ENCODE measurements around the gene TRPV3. TPM values are rescaled to one million over a fixed set of nuclear protein-coding genes. Genes with fewer than 3 reads are reported as not detected.

The TRPV3 gene
- total and polyA plus RNA-seq, 2 of the 13 experiments (the other 11 are each of a cell fraction or from before 2014, with no cell fraction given): 0.90 to 1.0 TPM

- TF ChIP-seq ZNF318 (CRISPR knock-in tag; IDR thresholded peaks at IDR 0.05) (no peak), WIZ (CRISPR knock-in tag; IDR thresholded peaks at IDR 0.05) (no peak), NFKB2 (CRISPR knock-in tag; IDR thresholded peaks at IDR 0.05; ENCODE audit: borderline replicate concordance) (no peak), FOXM1 (CRISPR knock-in tag; IDR thresholded peaks at IDR 0.05) (no peak), PREB (CRISPR knock-in tag; IDR thresholded peaks at IDR 0.05) (no peak), JUND (CRISPR knock-in tag; IDR thresholded peaks at IDR 0.05) (no peak), HDAC2 (CRISPR knock-in tag; IDR thresholded peaks at IDR 0.05) (no peak), ZNF34 (CRISPR knock-in tag; IDR thresholded peaks at IDR 0.05; ENCODE audit: borderline replicate concordance) (no peak), ZNF101 (CRISPR knock-in tag; IDR thresholded peaks at IDR 0.05; ENCODE audit: borderline replicate concordance, low read depth) (no peak), ZNF580 (CRISPR knock-in tag; IDR thresholded peaks at IDR 0.05; ENCODE audit: borderline replicate concordance, low read depth) (no peak), MED13 (CRISPR knock-in tag; IDR thresholded peaks at IDR 0.05) (no peak)
Measured at GRCh38 chr17:3585826-3586225, 28.2 kb upstream of the TRPV3 start (continued).
